NB4 (cell line): ENCODE results near the gene TCF23.

Experiments used
- TF ChIP-seq, protein P1 (sequence below): IDR thresholded peaks from one replicate; pipeline ENCODE4 v1.5.1; 2012; ENCODE audit warnings: low read depth, low read length
- TF ChIP-seq, protein P2 (sequence below): IDR thresholded peaks from 2 replicates; pipeline ENCODE4 v1.6.1; 2011; ENCODE audit warnings: low read depth, low read length

DNA sequence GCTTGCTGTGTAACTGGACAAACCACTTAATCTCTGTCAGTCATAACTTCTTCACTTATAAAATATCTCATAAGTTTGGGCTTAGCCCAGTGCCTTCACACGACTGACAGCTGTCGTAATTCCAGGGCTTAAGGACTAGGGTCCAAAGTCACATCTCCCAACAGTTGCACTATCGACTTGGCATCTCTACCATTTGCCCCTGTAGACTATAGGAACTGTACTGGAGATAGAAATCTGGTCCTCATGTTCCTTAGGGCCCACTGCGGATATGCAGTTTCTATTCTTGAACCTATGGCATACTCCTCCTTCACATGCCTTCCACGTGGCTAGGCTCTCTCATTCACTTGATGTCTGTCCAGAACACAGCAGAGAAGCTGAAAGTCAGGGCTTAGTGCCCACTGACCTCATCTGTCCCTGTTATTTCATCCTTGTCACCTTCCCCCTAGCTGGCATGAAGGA lies 22.5 kb upstream of the TCF23 start:
- TF ChIP-seq, protein P1, sequence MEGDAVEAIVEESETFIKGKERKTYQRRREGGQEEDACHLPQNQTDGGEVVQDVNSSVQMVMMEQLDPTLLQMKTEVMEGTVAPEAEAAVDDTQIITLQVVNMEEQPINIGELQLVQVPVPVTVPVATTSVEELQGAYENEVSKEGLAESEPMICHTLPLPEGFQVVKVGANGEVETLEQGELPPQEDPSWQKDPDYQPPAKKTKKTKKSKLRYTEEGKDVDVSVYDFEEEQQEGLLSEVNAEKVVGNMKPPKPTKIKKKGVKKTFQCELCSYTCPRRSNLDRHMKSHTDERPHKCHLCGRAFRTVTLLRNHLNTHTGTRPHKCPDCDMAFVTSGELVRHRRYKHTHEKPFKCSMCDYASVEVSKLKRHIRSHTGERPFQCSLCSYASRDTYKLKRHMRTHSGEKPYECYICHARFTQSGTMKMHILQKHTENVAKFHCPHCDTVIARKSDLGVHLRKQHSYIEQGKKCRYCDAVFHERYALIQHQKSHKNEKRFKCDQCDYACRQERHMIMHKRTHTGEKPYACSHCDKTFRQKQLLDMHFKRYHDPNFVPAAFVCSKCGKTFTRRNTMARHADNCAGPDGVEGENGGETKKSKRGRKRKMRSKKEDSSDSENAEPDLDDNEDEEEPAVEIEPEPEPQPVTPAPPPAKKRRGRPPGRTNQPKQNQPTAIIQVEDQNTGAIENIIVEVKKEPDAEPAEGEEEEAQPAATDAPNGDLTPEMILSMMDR = no peak
- TF ChIP-seq, protein P2, sequence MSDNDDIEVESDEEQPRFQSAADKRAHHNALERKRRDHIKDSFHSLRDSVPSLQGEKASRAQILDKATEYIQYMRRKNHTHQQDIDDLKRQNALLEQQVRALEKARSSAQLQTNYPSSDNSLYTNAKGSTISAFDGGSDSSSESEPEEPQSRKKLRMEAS = no peak
